Smooth muscle cell (in vitro differentiated cells): ENCODE measurements around the gene ALCAM. TPM values are rescaled to one million over a fixed set of nuclear protein-coding genes. Genes with fewer than 3 reads are reported as not detected.

Experiments used
- DNase-seq: peaks from one replicate; lab custom pipeline; 2025; ENCODE audit not compliant: unreplicated experiment; lab: John Stamatoyannopoulos, UW
- H2AFZ ChIP-seq: fragments of 200-600 bp; sonication (generic); 2 replicates; pipeline ENCODE4 v1.6.0; 2016; ENCODE audit warnings: antibody characterized with exemption, low read depth, mild to moderate bottlenecking
- H3F3A ChIP-seq: fragments of 200-600 bp; sonication (generic); 2 replicates; pipeline ENCODE4 v1.6.0; 2017; ENCODE audit warnings: antibody characterized with exemption, low read depth
- H3K27ac ChIP-seq: fragments of 200-600 bp; sonication (generic); 2 replicates; pipeline ENCODE4 v1.5.1; 2016; ENCODE audit warnings: low read depth, mild to moderate bottlenecking
- H3K27me3 ChIP-seq: fragments of 200-600 bp; sonication (generic); 2 replicates; pipeline ENCODE4 v1.6.1; 2016; ENCODE audit warnings: low read depth, mild to moderate bottlenecking
- H3K36me3 ChIP-seq: fragments of 200-600 bp; sonication (generic); 2 replicates; pipeline ENCODE4 v1.5.1; 2016; ENCODE audit warnings: low read depth
- H3K4me1 ChIP-seq: fragments of 200-600 bp; sonication (generic); 2 replicates; pipeline ENCODE4 v1.5.1; 2016; ENCODE audit warnings: low read depth
- H3K4me2 ChIP-seq: fragments of 200-600 bp; sonication (generic); 2 replicates; pipeline ENCODE4 v1.6.0; 2016; ENCODE audit warnings: mild to moderate bottlenecking
- H3K4me3 ChIP-seq: fragments of 200-600 bp; sonication (generic); 2 replicates; pipeline ENCODE4 v1.5.1; 2016; ENCODE audit warnings: mild to moderate bottlenecking
- H3K79me2 ChIP-seq: fragments of 200-600 bp; sonication (generic); 2 replicates; pipeline ENCODE4 v1.6.0; 2016; ENCODE audit warnings: low read depth, mild to moderate bottlenecking
- H3K9ac ChIP-seq: fragments of 200-600 bp; sonication (generic); 2 replicates; pipeline ENCODE4 v1.6.0; 2016; ENCODE audit warnings: low read depth
- H3K9me3 ChIP-seq: fragments of 200-600 bp; sonication (generic); replicated peaks from 2 replicates; pipeline ENCODE4 v1.5.1; 2016; ENCODE audit warnings: low read depth
- H4K20me1 ChIP-seq: fragments of 200-600 bp; sonication (generic); 2 replicates; pipeline ENCODE4 v1.6.0; 2016; ENCODE audit warnings: low read depth
- CTCF ChIP-seq: fragments of 200-600 bp; sonication (generic); IDR thresholded peaks from 2 replicates; pipeline ENCODE4 v1.5.1; 2017; ENCODE audit warnings: borderline replicate concordance, mild to moderate bottlenecking, antibody characterized with exemption; ENCODE audit not compliant: insufficient read depth, poor library complexity, severe bottlenecking
- WGBS: methylation state at CpG from one replicate; pipeline ENCODE4 v1.1.7; 2016; ENCODE audit warnings: low lambda C conversion rate; 5-methylcytosine and 5-hydroxymethylcytosine counted together
- polyA plus RNA-seq: library from polyadenylated mRNA; unstranded; fragments of >200 nt; fragmentation: Nextera tagmentation; extraction: Ambion mirVana; gene quantifications from 2 replicates; pipeline ENCODE4 v1.2.1, GENCODE V29; 2016
- total RNA-seq: library from RNA; depleted of rRNA; stranded (reverse); fragments of >200 nt; gene quantifications from 2 replicates; pipeline ENCODE4 v1.2.3, GENCODE V29; 2014

ALCAM gene
- total and polyA plus RNA-seq, 2 experiments from 2014 or later = 110 to 314 TPM

GRCh38 chr3:105502333-105502732 is 135.6 kb downstream of the ALCAM start:
- WGBS = 93% methylated on average over 2 of the region's 2 CpGs
- Histone ChIP-seq H3K4me1 (peaks cover 31% of the 10 kb centered on the region), H3K4me2 (no peak overlapping the region), H4K20me1 (peaks cover 2% of the 10 kb centered on the region), H3F3A (no peaks in the 10 kb centered on the region), H3K79me2 (peaks cover 90% of the 10 kb centered on the region), H3K36me3 (no peaks in the 10 kb centered on the region), H3K9me3 (no peaks in the 10 kb centered on the region), H3K27me3 (no peaks in the 10 kb centered on the region), H3K9ac (no peak overlapping the region), H3K4me3 (no peak overlapping the region), H2AFZ (no peak overlapping the region), H3K27ac (peak overlapping the region; percentile 22)
- DNase-seq = no peak
- TF ChIP-seq CTCF = no peak

GRCh38 chr3:105503191-105503593 is 136.5 kb downstream of the ALCAM start:
- no peaks in the 10 kb centered on the region for H3F3A ChIP-seq
- no peak overlapping the region for H2AFZ ChIP-seq
- H3K27me3 ChIP-seq = no peaks in the 10 kb centered on the region
- peak overlapping the region; percentile 22 for H3K27ac ChIP-seq
- H3K4me3 ChIP-seq = no peak overlapping the region
- H3K79me2 ChIP-seq = peaks cover 91% of the 10 kb centered on the region
- H4K20me1 ChIP-seq = peaks cover 2% of the 10 kb centered on the region
- H3K9ac ChIP-seq = no peak overlapping the region
- H3K4me1 ChIP-seq = peaks cover 31% of the 10 kb centered on the region
- WGBS = 90% methylated on average over 3 of the region's 3 CpGs
- no peaks in the 10 kb centered on the region for H3K36me3 ChIP-seq
- H3K4me2 ChIP-seq = peak overlapping the region; percentile 64
- TF ChIP-seq CTCF = no peak
- no peaks in the 10 kb centered on the region for H3K9me3 ChIP-seq
- no peak for DNase-seq

GRCh38 chr3:105504440-105504951 is 137.8 kb downstream of the ALCAM start:
- Histone ChIP-seq H3K9me3 (no peaks in the 10 kb centered on the region), H3K4me2 (no peak overlapping the region), H3F3A (no peaks in the 10 kb centered on the region), H3K27me3 (no peaks in the 10 kb centered on the region), H3K79me2 (peaks cover 91% of the 10 kb centered on the region), H3K27ac (no peak overlapping the region), H3K36me3 (no peaks in the 10 kb centered on the region), H2AFZ (no peak overlapping the region), H3K4me1 (peaks cover 30% of the 10 kb centered on the region), H3K9ac (no peak overlapping the region), H3K4me3 (no peak overlapping the region), H4K20me1 (peaks cover 2% of the 10 kb centered on the region)
- 88% methylated on average over 13 of the region's 13 CpGs for WGBS
- TF ChIP-seq CTCF = no peak
- no peak for DNase-seq

- peaks cover 27% of the 10 kb centered on the region for H3K4me1 ChIP-seq
- H3K79me2 ChIP-seq = peaks cover 90% of the 10 kb centered on the region
- no peak for TF ChIP-seq CTCF
- H4K20me1 ChIP-seq = peaks cover 2% of the 10 kb centered on the region
- WGBS = 87% methylated on average over 5 of the region's 5 CpGs
- H3K27ac ChIP-seq = no peak overlapping the region
- H3K4me3 ChIP-seq = no peak overlapping the region
- no peak overlapping the region for H3K9ac ChIP-seq
- no peaks in the 10 kb centered on the region for H3K36me3 ChIP-seq
- H3K4me2 ChIP-seq = no peak overlapping the region
- H3K9me3 ChIP-seq = no peaks in the 10 kb centered on the region
- no peak for DNase-seq
- H3K27me3 ChIP-seq = no peaks in the 10 kb centered on the region
- no peak overlapping the region for H2AFZ ChIP-seq
- H3F3A ChIP-seq = no peaks in the 10 kb centered on the region
These were observed 138.5 kb downstream of the ALCAM start for GRCh38 chr3:105505170-105505569.
